Activated naive CD4-positive, alpha-beta T cell treated with anti-CD3 and anti-CD28 coated beads, Interleukin-2, amount 50 U/mL, for 16 hours (primary cell): ENCODE results near the gene AKAP14.
"Not testable (repeated sequence)": the region's sequence is repeated elsewhere in the genome, so short reads cannot be mapped to it uniquely, and the experiment has no call there.

Experiments
- DNase-seq: peaks from one replicate; pipeline ENCODE4 v3.0.0-alpha.2; 2020

AKAP14 gene

GRCh38 chrX:119895843-119896326 lies at the start of gene AKAP14:
TSS of gene AKAP14 (plus strand) at chrX:119895893. CDS start at chrX:119903224, 7,331 bp downstream.
- no peak for DNase-seq

GRCh38 chrX:119852382-119853353 lies 43.0 kb upstream of the AKAP14 start, which contains the start of gene UPF3B:
TSS of gene UPF3B (minus strand) at chrX:119852963. CDS start at chrX:119852928, 35 bp downstream.
- peak; percentile 92 for DNase-seq

GRCh38 chrX:119853444-119853843 lies 42.2 kb upstream of the AKAP14 start:
- DNase-seq = no peak

- DNase-seq = peak; percentile 24
Observed at GRCh38 chrX:119870626-119871131, 25.0 kb upstream of the AKAP14 start.

GRCh38 chrX:119871245-119871598 lies 24.5 kb upstream of the AKAP14 start:
- no peak for DNase-seq

- DNase-seq = peak; percentile 84
Observed at GRCh38 chrX:119871599-119872395, 23.9 kb upstream of the AKAP14 start, which contains the start of the genes NDUFA1 and RNF113A. TSS of gene NDUFA1 (plus strand) at chrX:119871832. CDS start at chrX:119871912, 80 bp downstream. TSS of gene RNF113A (minus strand) at chrX:119871733. CDS start at chrX:119871613, 120 bp downstream.

GRCh38 chrX:119878740-119879139 lies 17.0 kb upstream of the AKAP14 start:
- no peak for DNase-seq

- no peak for DNase-seq
Observed at GRCh38 chrX:119880076-119880475, 15.6 kb upstream of the AKAP14 start.

GRCh38 chrX:119880552-119881437 lies 14.9 kb upstream of the AKAP14 start:
- peak; percentile 14 for DNase-seq

GRCh38 chrX:119885554-119886428 lies 9.9 kb upstream of the AKAP14 start:
- no peak for DNase-seq

- DNase-seq = peak; percentile 54
Observed at GRCh38 chrX:119887721-119888425, 7.8 kb upstream of the AKAP14 start.

- not testable (repeated sequence) for DNase-seq
Observed at GRCh38 chrX:119890626-119891025, 5.1 kb upstream of the AKAP14 start.

- not testable (repeated sequence) for DNase-seq
Observed at GRCh38 chrX:119891961-119892692, 3.6 kb upstream of the AKAP14 start.

GRCh38 chrX:119899125-119899524 lies 3.4 kb downstream of the AKAP14 start:
- DNase-seq = no peak

GRCh38 chrX:119900976-119901375 lies 5.3 kb downstream of the AKAP14 start:
- DNase-seq = no peak

GRCh38 chrX:119916310-119916709 lies 20.6 kb downstream of the AKAP14 start:
- DNase-seq = no peak

- no peak for DNase-seq
Observed at GRCh38 chrX:119917877-119918276, 22.2 kb downstream of the AKAP14 start.

GRCh38 chrX:119919835-119920585 lies 24.3 kb downstream of the AKAP14 start:
- DNase-seq = no peak

GRCh38 chrX:119922391-119922790 lies 26.7 kb downstream of the AKAP14 start:
- not testable (repeated sequence) for DNase-seq
